Measurements from ENCODE around the gene PRRG2.

DNA sequence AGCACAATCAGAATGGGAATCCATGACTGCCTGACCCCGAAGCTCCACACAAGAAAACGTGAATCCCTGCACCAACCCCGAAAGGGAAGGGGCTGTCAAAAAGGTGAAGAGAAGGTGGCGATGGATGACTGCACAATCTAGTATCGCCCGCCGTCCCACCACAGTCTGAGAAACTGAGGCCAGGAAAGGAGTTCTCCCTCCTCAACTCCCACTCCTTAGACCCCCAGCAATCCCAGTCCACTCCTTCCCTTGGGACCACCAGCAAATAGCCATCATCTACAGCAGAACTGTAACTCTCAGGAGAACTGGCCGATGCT lies 1.2 kb upstream of the PRRG2 start:
- TF ChIP-seq, protein P1, sequence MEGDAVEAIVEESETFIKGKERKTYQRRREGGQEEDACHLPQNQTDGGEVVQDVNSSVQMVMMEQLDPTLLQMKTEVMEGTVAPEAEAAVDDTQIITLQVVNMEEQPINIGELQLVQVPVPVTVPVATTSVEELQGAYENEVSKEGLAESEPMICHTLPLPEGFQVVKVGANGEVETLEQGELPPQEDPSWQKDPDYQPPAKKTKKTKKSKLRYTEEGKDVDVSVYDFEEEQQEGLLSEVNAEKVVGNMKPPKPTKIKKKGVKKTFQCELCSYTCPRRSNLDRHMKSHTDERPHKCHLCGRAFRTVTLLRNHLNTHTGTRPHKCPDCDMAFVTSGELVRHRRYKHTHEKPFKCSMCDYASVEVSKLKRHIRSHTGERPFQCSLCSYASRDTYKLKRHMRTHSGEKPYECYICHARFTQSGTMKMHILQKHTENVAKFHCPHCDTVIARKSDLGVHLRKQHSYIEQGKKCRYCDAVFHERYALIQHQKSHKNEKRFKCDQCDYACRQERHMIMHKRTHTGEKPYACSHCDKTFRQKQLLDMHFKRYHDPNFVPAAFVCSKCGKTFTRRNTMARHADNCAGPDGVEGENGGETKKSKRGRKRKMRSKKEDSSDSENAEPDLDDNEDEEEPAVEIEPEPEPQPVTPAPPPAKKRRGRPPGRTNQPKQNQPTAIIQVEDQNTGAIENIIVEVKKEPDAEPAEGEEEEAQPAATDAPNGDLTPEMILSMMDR (IDR thresholded peaks at IDR 0.05): no peak
- no peak for TF ChIP-seq POLR2A (IDR thresholded peaks at IDR 0.05)
